GM10847 (cell line): Measurements from ENCODE around the gene LITAF.

Source experiments
- POLR2A ChIP-seq: IDR thresholded peaks from 2 replicates; pipeline ENCODE4 v1.6.1; 2011; ENCODE audit not compliant: insufficient read length; ENCODE audit errors: extremely low read depth

The LITAF gene

DNA sequence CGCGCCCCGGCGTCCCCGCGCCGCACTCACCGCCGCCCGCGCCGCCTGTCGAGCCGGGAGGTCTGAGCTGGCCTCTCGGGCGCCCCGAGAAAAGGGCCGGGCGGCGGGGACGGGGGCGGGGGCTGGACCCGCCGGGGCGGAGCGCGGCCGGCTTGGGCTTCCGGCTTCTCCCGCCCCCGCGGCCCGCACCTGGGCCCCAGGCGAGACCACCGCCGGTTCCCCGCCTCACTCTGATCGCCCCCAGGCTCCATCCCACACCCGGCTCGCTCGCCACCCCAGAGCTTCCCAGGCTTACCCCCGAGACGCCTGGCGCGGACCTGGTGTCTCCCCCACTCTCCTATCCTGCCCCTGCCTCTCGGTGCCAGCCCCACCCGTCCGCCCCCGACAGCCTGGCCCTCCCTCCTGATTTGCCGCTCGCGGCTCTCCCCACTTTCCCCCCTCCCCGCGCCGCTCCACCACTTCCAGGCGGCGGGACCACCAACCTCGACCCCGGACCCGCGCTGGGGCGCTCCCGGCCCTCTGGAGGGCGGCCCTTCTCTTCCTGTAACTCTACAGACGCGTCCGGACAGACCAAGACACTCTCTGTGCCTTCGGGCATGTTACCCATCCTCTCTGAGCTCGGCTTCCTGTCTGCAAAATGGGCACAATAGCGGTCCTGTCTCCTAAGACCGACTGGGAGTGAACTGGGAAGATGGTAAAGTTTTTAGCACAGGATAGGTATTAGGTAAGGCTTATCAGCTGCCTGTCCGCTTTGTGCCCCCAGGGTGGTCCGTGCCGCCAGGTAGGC lies at the start of gene LITAF:
TSS of gene LITAF (minus strand) at position 64 of the 787 bp plus-strand sequence. CDS start 30,189 bp downstream, outside the sequence.
- TF ChIP-seq POLR2A: peak; percentile 89

DNA sequence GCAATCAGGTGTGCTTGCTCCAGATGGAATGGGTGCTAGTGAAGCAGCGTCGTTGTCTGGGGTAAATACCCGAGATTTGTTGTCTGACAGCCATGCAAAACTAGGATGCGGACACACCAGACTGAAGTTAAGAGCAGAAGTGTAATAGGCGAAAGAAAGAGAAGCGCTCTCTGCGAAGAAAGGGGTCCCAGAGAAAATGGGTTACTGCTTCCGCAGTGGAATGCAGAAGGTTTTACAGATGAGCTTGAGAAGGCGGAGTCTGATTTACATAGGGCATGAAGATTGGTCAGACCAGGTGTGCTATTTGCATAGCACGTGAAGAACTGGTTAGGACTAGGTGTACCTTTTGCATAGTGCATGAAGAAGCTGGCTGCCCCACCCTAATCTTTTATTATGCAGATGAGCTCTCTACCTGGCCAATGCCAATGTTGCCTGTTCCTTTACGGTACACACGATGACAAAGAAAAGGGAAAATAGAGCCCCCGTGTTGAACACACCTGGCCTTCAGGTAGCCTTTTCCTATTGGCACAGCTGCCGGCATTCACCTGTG lies 49.5 kb upstream of the LITAF start:
- TF ChIP-seq POLR2A: no peak

DNA sequence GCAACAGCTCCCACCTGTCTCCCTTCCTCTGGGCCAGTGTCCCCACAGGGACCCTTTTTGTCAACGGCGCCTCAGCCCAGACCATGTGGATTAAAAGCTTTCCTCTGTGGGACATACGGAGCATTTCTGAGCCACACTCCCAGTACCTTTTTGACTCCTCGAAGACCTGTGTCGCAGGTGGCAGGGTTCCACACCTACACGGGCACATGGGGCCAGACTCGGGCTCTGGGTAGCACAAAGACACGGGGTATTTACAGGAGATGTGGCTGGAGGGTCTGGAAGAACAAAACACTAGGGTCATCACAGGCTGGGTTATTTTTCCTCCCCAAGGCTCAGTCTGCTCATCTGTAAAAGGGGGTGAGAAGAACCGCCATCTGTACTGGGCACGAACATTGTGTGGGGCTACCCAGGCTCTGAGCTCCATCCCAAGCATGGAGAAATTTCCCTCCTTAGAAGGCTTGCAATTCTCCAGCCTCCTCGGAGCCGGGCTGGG lies 49.0 kb upstream of the LITAF start:
- no peak for TF ChIP-seq POLR2A

DNA sequence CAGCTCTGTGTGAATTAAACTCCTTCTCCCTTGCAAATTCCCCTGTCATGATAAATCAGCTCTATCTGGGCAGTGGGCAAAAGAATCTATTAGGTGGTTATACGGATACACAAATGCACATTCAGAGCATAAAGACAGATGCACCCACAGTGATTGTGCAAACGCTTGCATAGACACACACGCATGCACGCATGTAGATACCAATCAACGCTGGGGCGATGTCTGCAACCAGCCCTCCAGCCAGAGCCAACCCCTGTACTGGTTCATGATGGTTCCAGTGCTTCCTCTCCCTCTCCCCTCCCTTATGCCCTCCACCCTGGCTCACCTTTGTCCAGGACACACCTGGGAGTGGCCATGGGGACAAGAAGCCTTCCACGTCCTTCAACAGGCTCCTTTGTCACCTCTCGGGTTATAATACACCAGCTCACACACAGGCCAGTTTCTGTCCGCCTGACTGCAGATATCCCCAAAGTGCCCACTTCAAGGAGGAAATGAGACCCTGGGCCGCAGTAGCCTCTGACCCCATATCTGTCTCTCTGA lies 48.5 kb upstream of the LITAF start:
- no peak for TF ChIP-seq POLR2A

DNA sequence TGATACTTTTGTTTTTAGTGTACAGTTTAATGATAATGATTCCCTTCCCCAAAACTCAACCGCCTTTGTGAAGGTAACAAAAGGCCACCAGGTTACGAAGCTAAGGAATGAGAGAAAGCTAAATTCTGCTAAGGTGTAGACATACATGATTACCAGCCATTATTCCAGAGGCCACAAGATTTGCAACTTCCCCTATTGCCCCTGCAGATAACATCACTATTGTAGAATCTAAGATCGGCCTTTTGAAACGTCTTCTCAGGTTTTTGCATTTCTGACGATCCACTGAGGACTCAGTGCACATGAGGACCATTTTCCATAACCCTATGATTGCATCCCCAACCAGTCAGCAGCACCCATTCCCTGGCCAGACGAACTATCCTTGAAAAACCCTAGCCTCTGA lies 47.6 kb upstream of the LITAF start:
- no peak for TF ChIP-seq POLR2A

DNA sequence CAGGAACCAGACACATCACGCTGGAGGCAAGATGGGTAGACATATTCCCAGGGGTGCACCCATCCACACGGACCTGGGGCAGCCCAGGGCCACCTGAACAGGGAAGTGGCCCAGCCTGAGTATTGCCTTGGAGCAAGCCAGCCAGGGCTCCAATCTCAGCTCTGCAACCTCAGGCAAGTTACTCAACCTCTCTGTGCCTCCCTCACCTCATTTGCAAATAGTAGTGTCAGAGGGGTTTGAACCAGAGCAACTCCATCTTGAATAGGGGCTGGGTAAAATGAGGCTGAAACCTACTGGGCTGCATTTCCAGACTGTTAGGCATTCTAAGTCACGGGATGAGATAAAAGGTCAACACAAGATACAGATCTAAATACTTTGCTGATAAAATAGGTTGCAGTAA lies 46.4 kb upstream of the LITAF start:
- TF ChIP-seq POLR2A: no peak

DNA sequence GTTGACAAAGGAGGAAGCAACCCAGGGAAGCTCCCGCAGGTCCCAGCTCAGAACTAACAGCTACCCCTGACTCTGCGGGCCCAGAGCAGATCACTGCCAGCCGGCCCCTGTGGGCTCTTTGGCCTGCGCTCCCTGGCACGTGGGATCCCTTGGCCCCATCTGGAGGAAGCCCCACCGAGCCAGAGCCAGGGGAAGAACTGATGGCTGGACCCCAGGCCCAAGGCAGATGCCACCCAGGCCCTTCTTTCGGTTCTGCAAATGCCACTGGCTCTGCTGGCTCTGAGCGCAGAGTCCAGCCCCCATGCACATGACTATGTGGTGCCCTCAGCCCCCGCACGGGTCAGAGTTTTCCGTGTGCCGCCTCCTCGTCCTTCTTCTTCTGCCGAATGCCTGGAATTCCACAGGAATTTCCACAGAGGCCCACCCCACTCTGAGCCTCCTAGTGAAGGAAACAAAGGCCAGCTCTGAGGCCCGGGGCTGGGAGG lies 45.8 kb upstream of the LITAF start:
- TF ChIP-seq POLR2A: no peak

DNA sequence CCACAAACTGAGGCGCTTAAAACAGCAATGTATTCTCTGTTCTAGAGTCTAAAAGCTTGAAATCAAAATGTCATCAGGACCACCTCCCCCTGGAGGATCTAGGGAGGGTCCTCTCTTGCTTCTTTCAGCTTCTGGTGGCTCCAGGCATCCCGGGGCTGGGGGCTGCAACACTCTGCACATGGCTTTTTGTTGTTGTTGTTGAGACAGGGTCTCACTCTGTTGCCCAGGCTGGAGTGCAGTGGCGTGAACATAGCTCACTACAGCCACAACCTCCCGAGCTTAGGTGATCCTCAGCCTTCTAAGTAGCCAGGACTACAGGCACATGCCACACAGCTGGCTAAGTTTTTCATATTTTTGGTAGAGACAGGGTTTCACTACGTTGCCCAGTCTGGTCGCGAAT lies 44.5 kb upstream of the LITAF start:
- TF ChIP-seq POLR2A: no peak

DNA sequence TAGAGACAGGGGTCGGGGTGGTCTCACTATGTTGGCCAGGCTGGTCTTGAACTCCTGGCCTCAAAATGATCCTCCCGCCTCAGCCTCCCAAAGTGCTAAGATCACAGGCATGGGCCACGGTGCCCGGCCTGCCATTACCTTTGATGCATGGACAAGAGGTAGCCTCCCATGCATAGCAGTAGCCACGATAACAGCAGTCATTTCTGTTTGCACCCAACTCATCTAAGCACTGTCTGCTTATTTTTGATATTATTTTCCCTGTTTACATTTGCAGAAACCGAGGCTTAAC lies 44.0 kb upstream of the LITAF start:
- TF ChIP-seq POLR2A: no peak

DNA sequence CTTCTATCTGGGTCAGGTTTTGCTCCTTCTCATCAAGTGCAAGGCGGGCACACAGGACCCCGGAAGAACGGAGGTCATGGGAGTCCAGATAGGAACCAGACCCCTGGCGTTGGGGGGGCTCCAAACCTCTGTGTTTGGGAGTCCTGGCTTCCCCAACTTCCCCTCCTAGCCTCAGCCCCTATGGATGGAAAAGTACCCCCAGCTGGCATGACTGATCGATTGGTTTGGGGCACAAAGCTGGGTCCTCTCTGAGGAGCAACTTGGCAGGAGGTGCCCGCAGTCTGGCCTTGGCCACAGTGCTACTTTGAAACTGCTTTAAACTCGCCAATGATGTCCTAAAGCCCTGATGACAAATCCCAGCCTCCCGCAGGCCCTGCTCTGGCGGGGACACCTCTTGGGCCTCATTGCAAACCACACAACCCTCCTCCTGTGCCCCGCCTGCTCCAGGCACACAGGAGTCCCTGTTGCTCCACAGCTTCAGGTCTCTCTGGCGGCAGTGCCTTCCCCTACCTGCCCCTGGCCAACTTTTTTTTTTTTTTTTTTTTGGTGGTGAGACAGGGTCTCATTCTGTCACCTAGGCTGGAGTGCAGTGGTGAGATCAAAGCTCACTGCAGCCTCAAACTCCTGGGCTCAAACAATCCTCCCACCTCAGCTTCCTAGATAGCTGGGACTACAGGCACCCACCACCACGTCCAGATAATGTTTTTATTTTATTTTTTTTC lies 43.5 kb upstream of the LITAF start:
- TF ChIP-seq POLR2A: no peak

DNA sequence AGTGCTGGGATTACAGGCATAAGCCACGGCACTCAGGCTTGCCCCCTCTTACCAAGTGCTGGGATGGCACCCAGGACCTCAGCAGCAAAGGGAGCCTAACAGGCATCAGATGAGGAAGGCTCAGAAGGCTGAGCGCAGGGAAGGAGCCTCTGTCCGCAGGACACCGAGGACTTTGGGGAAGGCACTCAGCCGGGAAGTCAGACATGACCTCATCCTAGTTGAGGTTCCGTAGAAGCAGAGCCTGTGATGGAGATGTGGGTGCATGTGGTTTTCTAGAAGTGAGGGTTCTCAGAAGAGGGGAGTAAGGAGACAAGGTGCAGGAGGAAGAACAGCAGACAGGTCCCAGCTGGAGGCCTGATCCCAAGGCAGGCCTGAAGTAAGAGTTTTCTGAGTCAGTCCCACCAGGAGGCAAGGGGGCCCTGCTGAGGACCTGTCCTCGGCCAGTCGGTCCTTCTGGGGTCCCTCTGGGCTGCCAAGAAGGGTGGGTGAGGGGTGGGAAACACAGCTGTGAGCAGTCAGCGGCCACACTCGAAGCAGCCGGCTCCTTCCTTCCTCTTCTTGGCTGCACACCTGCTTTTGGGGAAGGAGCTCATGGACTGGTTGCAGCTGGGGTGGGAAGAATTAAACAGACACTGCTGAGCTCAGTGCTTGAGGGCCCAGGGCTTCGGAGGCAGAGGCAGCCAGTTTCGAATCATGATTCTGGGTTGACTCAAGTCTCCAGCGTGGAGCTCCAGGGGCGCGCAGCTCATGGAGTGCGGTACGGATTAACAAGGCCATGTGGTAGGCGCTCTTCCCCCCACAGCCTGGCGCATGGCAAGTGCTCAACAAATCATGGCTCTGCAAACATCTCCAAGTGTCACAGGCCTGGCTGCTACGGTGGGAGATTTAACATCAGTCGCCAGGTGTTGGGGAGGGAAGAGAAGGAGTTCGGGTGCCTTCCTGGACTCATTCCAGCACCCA lies 42.6 kb upstream of the LITAF start:
- TF ChIP-seq POLR2A: no peak

DNA sequence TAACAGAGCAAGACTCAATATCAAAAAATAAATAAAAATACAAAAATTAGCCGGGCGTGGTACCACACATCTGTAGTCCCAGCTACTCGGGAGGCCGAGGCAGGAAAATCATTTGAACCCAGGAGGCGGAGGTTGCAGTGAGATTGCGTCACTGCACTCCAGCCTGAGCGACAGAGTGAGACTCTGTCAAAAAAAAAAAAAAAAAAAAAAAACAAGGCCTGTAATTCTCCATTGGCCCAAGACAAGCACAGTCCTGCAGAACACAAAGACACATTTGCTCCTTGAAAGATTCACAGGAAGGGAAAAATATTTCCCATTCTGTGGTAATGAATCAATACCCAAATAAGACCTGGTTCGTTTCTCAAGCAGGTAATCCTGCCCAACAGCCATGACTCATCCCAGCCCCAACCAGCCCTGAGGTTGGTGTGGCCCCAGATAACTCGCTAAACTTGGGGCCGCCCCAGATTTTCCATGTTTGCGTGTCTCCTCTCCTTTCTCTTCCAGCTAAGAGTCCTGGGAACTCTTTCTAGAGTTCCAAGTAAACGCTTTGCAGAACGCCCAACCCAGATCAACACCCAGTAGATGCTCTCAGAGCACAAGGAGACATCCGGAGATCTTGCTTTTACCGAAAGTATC lies 41.2 kb upstream of the LITAF start:
- no peak for TF ChIP-seq POLR2A

DNA sequence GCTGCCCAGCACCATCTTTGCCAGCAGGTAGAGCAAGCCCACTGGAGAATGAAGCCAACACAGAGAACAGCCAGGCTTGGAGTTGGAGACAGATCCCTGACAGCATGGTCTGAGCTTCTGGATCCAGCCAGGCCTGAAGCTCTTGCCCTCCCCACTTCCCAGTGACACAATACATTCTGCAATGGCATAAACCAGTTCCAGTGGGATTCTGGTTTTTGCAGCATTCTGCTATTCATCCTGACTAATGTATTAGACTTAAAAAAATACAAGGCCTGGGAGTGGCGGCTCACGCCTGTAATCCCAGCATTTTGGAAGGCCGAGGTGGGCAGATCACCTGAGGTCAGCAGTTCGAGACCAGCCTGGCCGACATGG lies 40.6 kb upstream of the LITAF start:
- no peak for TF ChIP-seq POLR2A

DNA sequence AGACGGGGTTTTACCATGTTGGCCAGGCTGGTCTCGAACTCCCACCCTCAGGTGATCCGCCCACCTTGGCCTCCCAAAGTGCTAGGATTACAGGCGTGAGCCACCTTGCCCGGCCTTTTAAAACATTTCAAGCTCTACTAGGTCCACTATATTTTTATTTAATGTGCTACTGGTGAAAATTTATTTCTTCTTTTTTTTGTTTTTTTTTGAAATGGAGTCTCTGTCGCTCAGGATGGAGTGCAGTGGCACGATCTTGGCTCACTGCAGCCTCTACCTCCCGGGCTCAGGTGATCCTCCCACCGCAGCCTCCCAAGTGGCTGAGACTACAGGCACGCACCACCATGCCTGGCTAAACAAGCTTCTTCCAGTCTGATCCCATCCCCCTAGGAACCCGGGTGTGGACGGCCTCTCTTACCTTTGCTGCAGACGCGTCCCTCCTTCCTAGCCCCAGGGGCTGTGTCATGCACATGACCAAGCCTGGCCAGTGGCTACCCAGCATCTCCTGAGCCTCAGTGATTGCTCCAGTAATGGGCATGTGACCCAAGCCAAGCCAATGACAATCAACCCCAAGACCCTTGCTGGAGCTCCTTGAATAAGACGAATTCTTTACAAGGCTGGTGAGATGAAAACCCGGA lies 40.1 kb upstream of the LITAF start:
- TF ChIP-seq POLR2A: no peak
